Mesendoderm (in vitro differentiated cells): ENCODE measurements around the gene CBX8.

ENCODE experiments used
- DNase-seq: peaks from one replicate; pipeline ENCODE4 v3.0.0; 2013
- H2AK5ac ChIP-seq: 2 replicates; pipeline ENCODE4 v1.6.1; 2013; ENCODE audit warnings: low read length, inconsistent platforms
- H2BK120ac ChIP-seq: 2 replicates; pipeline ENCODE4 v1.6.1; 2013; ENCODE audit warnings: low read depth, mild to moderate bottlenecking, low read length, moderate library complexity, mixed read lengths
- H2BK15ac ChIP-seq: replicated peaks from 2 replicates; pipeline ENCODE4 v1.6.1; 2013; ENCODE audit warnings: low read depth, mild to moderate bottlenecking, moderate library complexity
- H2BK5ac ChIP-seq: 2 replicates; pipeline ENCODE4 v1.6.1; 2013; ENCODE audit warnings: low read length, inconsistent platforms
- H3K18ac ChIP-seq: 2 replicates; pipeline ENCODE4 v1.6.1; 2013; ENCODE audit warnings: mild to moderate bottlenecking, low read length, mixed read lengths
- H3K23ac ChIP-seq: one replicate; pipeline ENCODE4 v1.6.1; 2013; ENCODE audit warnings: low read length
- H3K27ac ChIP-seq: 2 replicates; pipeline ENCODE4 v1.5.1; 2013; ENCODE audit warnings: low read depth, mild to moderate bottlenecking, inconsistent platforms, low read length, moderate library complexity
- H3K27me3 ChIP-seq: 2 replicates; pipeline ENCODE4 v1.6.1; 2013; ENCODE audit warnings: low read length, control low read depth, mild to moderate bottlenecking, inconsistent platforms; ENCODE audit not compliant: insufficient read depth, poor library complexity
- H3K36me3 ChIP-seq: 2 replicates; pipeline ENCODE4 v1.6.1; 2013; ENCODE audit warnings: low read length, inconsistent platforms; ENCODE audit not compliant: control insufficient read depth, insufficient read depth
- H3K4ac ChIP-seq: one replicate; pipeline ENCODE4 v1.6.1; 2013; ENCODE audit warnings: low read depth, mild to moderate bottlenecking, low read length, moderate library complexity
- H3K4me1 ChIP-seq: 2 replicates; pipeline ENCODE4 v1.6.1; 2013; ENCODE audit warnings: low read depth, low read length, inconsistent platforms; ENCODE audit not compliant: control insufficient read depth
- H3K4me2 ChIP-seq: 2 replicates; pipeline ENCODE4 v1.6.1; 2013; ENCODE audit warnings: low read length
- H3K4me3 ChIP-seq: 2 replicates; pipeline ENCODE4 v1.5.1; 2013; ENCODE audit warnings: mild to moderate bottlenecking, low read length
- H3K56ac ChIP-seq: one replicate; pipeline ENCODE4 v1.6.1; 2013; ENCODE audit warnings: low read length
- H3K79me1 ChIP-seq: 2 replicates; pipeline ENCODE4 v1.6.1; 2013; ENCODE audit warnings: low read length, inconsistent platforms
- H3K79me2 ChIP-seq: 2 replicates; pipeline ENCODE4 v1.6.1; 2013; ENCODE audit warnings: mild to moderate bottlenecking, low read length; ENCODE audit not compliant: control insufficient read depth, insufficient read depth
- H3K9ac ChIP-seq: 2 replicates; pipeline ENCODE4 v1.6.1; 2013; ENCODE audit warnings: low read length, inconsistent platforms
- H4K5ac ChIP-seq: one replicate; pipeline ENCODE4 v1.6.1; 2013; ENCODE audit warnings: low read length
- H4K8ac ChIP-seq: one replicate; pipeline ENCODE4 v1.6.1; 2013; ENCODE audit warnings: low read depth, mild to moderate bottlenecking, control low read depth, low read length, moderate library complexity
- WGBS: extraction: QIAGEN DNeasy Blood & Tissue Kit; methylation state at CpG from one replicate; pipeline ENCODE4 v1.1.7; 2013; ENCODE audit warnings: low lambda C conversion rate, missing lambda C conversion rate; ENCODE audit not compliant: insufficient coverage; ENCODE audit errors: extremely low coverage; 5-methylcytosine and 5-hydroxymethylcytosine counted together

The CBX8 gene

DNA sequence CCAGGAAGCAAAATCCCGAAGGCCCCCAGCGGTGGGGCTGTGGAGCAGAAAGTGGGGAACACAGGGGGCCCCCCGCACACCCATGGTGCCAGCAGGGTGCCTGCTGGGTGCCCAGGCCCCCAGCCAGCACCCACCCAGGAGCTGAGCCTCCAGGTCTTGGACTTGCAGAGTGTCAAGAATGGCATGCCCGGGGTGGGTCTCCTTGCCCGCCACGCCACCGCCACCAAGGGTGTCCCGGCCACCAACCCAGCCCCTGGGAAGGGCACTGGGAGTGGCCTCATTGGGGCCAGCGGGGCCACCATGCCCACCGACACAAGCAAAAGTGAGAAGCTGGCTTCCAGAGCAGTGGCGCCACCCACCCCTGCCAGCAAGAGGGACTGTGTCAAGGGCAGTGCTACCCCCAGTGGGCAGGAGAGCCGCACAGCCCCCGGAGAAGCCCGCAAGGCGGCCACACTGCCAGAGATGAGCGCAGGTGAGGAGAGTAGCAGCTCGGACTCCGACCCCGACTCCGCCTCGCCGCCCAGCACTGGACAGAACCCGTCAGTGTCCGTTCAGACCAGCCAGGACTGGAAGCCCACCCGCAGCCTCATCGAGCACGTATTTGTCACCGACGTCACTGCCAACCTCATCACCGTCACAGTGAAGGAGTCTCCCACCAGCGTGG, 12.4 kb downstream of the CBX8 start:
- Histone ChIP-seq H2BK15ac (no peak overlapping the region), H3K79me1 (peaks cover 5% of the 10 kb centered on the region), H3K27me3 (peaks cover 8% of the 10 kb centered on the region), H3K9ac (no peak overlapping the region), H3K23ac (no peak overlapping the region), H4K8ac (no peak overlapping the region), H3K4me1 (peaks cover 2% of the 10 kb centered on the region), H3K18ac (no peak overlapping the region), H3K4me3 (no peak overlapping the region), H3K27ac (no peak overlapping the region), H3K4me2 (no peak overlapping the region), H3K36me3 (peaks cover 1% of the 10 kb centered on the region), H2AK5ac (no peak overlapping the region), H2BK5ac (no peak overlapping the region), H3K4ac (no peak overlapping the region), H2BK120ac (no peak overlapping the region), H4K5ac (no peak overlapping the region), H3K79me2 (peaks cover 2% of the 10 kb centered on the region), H3K56ac (no peak overlapping the region)
- no CpG with 5 or more reads among the region's 31 CpGs for WGBS
- DNase-seq, result no peak

GRCh38 chr17:79783891-79784290, 13.0 kb downstream of the CBX8 start:
- H3K27me3 ChIP-seq, result peaks cover 6% of the 10 kb centered on the region

GRCh38 chr17:79781736-79782575, 14.9 kb downstream of the CBX8 start:
- Histone ChIP-seq H3K36me3 (peaks cover 1% of the 10 kb centered on the region), H2AK5ac (no peak overlapping the region)

More at GRCh38 chr17:79783891-79784290, 13.0 kb downstream of the CBX8 start:
- H3K9ac ChIP-seq, result no peak overlapping the region
- H3K18ac ChIP-seq, result no peak overlapping the region
- WGBS, result no CpG with 5 or more reads among the region's 18 CpGs
- no peak overlapping the region for H3K27ac ChIP-seq
- H3K4me2 ChIP-seq, result no peak overlapping the region
- no peak overlapping the region for H3K56ac ChIP-seq
- no peak overlapping the region for H3K4me3 ChIP-seq
- no peak overlapping the region for H4K8ac ChIP-seq
- no peak overlapping the region for H3K4ac ChIP-seq
- peaks cover 2% of the 10 kb centered on the region for H3K4me1 ChIP-seq
- no peak overlapping the region for H2BK15ac ChIP-seq
- H3K79me2 ChIP-seq, result peaks cover 2% of the 10 kb centered on the region
- H2BK120ac ChIP-seq, result no peak overlapping the region
- no peak overlapping the region for H3K23ac ChIP-seq
- H3K79me1 ChIP-seq, result peaks cover 8% of the 10 kb centered on the region
- DNase-seq, result no peak
- H4K5ac ChIP-seq, result no peak overlapping the region
- H2AK5ac ChIP-seq, result no peak overlapping the region
- no peak overlapping the region for H2BK5ac ChIP-seq
- peaks cover 1% of the 10 kb centered on the region for H3K36me3 ChIP-seq

GRCh38 chr17:79781012-79781650, 15.7 kb downstream of the CBX8 start:
- H2BK5ac ChIP-seq, result no peak overlapping the region
- no peak overlapping the region for H2BK120ac ChIP-seq
- H3K9ac ChIP-seq, result no peak overlapping the region
- H4K5ac ChIP-seq, result no peak overlapping the region
- H3K27me3 ChIP-seq, result no peaks in the 10 kb centered on the region
- DNase-seq, result no peak
- peaks cover 1% of the 10 kb centered on the region for H3K36me3 ChIP-seq
- H3K79me2 ChIP-seq, result peaks cover 2% of the 10 kb centered on the region
- peaks cover 9% of the 10 kb centered on the region for H3K79me1 ChIP-seq
- H3K23ac ChIP-seq, result no peak overlapping the region
- H3K4ac ChIP-seq, result no peak overlapping the region
- WGBS, result no CpG with 5 or more reads among the region's 12 CpGs
- H3K4me3 ChIP-seq, result no peak overlapping the region
- H3K27ac ChIP-seq, result no peak overlapping the region
- no peak overlapping the region for H3K56ac ChIP-seq
- H3K4me2 ChIP-seq, result no peak overlapping the region
- H4K8ac ChIP-seq, result no peak overlapping the region
- H3K18ac ChIP-seq, result no peak overlapping the region
- no peak overlapping the region for H2BK15ac ChIP-seq
- H3K4me1 ChIP-seq, result peaks cover 6% of the 10 kb centered on the region
- H2AK5ac ChIP-seq, result no peak overlapping the region

More at GRCh38 chr17:79781736-79782575, 14.9 kb downstream of the CBX8 start:
- Histone ChIP-seq H3K27me3 (no peaks in the 10 kb centered on the region), H3K4me3 (no peak overlapping the region), H3K79me1 (peaks cover 9% of the 10 kb centered on the region), H3K9ac (no peak overlapping the region), H3K79me2 (peaks cover 2% of the 10 kb centered on the region), H3K56ac (no peak overlapping the region), H4K8ac (no peak overlapping the region), H3K4ac (no peak overlapping the region), H2BK120ac (no peak overlapping the region), H3K4me1 (peaks cover 2% of the 10 kb centered on the region), H3K27ac (no peak overlapping the region), H3K23ac (no peak overlapping the region), H3K18ac (no peak overlapping the region), H4K5ac (no peak overlapping the region), H2BK15ac (no peak overlapping the region), H3K4me2 (no peak overlapping the region), H2BK5ac (no peak overlapping the region)
- WGBS, result no CpG with 5 or more reads among the region's 27 CpGs
- no peak for DNase-seq

DNA sequence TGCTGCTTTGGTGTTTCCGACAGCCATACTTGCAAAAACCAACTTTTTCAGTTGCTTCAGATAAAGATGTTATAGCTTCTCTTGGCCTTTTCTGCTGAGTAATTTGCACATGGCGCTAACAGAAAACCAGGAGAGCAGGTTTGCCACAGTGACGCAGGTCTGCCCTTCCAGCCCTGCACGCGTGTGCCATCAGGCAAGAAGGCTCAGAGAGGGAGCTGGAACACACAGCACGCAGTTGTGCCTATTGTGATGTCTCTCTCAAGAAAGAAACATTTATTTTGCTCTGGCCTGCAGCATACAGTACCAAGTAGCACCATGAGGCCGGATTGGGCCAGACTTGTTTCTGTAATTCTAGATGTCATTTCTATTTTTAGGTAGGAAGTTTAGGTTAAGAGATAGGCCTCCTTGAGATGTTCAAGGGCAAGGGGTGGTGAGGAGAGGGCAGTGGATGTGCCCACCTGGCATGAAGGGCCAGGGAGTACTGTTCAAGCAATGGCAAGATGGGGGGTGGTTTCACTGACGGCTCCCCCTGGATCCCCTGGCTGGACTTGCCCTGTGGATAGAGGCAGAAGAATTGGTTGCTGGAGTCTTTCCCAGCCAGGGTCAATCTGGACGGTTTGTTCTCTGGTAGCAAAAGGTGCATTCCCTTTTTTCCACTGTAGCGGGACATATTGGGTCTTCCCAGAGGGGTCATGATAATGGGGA, 17.1 kb downstream of the CBX8 start:
- Histone ChIP-seq H3K4ac (no peak overlapping the region), H2BK120ac (no peak overlapping the region), H3K27ac (no peak overlapping the region), H3K9ac (peak overlapping the region; percentile 87), H4K5ac (no peak overlapping the region), H2BK5ac (no peak overlapping the region), H2AK5ac (no peak overlapping the region), H3K23ac (no peak overlapping the region), H3K56ac (peak overlapping the region; percentile 88), H3K4me1 (peaks cover 6% of the 10 kb centered on the region), H3K4me2 (no peak overlapping the region), H3K79me2 (peaks cover 2% of the 10 kb centered on the region), H3K4me3 (no peak overlapping the region), H3K36me3 (peaks cover 1% of the 10 kb centered on the region), H3K27me3 (no peaks in the 10 kb centered on the region), H3K79me1 (peaks cover 9% of the 10 kb centered on the region), H2BK15ac (no peak overlapping the region), H4K8ac (no peak overlapping the region), H3K18ac (no peak overlapping the region)
- WGBS, result no CpG with 5 or more reads among the region's 10 CpGs
- DNase-seq, result no peak
